PC-3 (cell line): Measurements from ENCODE around the gene ATP6V1E1. TPM values are rescaled to one million over a fixed set of nuclear protein-coding genes. Genes with fewer than 3 reads are reported as not detected.

Experiments used
- ATAC-seq: fragments of 200-7000 bp; cut with Tn5 transposase; 2 replicates; pipeline ENCODE4 v1.9.1; 2020; ENCODE audit warnings: mild to moderate bottlenecking, moderate library complexity
- BruUV-seq: library from RNA; stranded (reverse); fragments of 400-500 nt; replicated peaks from 2 replicates; lab custom pipeline; 2021; lab: Mats Ljungman, UMichigan
- CTCF ChIA-PET: fragments of 300-600 bp; sonication (Branson Sonifier 250); formaldehyde crosslinking; loops from one replicate; lab custom pipeline; 2022; ENCODE audit warnings: antibody characterized with exemption; lab: Charles Lee
- POLR2A ChIA-PET: fragments of 300-600 bp; sonication (Branson Sonifier 250); formaldehyde crosslinking; loops from one replicate; lab custom pipeline; 2022; ENCODE audit warnings: antibody characterized with exemption; ENCODE audit not compliant: unreplicated experiment; lab: Charles Lee
- DNase-seq: peaks from one replicate; pipeline ENCODE4 v3.0.0-alpha.2; 2015
- H2AFZ ChIP-seq: fragments of 300-600 bp; sonication (generic); 2 replicates; pipeline ENCODE4 v1.6.0; 2016; ENCODE audit warnings: antibody characterized with exemption, low read length
- H3F3A ChIP-seq: fragments of 300-600 bp; sonication (generic); one replicate; pipeline ENCODE4 v1.6.0; 2017; ENCODE audit warnings: antibody characterized with exemption, low read length, control low read depth, mild to moderate bottlenecking; ENCODE audit not compliant: unreplicated experiment
- H3K27ac ChIP-seq: fragments of 300-600 bp; sonication (generic); 2 replicates; pipeline ENCODE4 v1.5.1; 2016; ENCODE audit warnings: mild to moderate bottlenecking, low read length
- H3K27me3 ChIP-seq: fragments of 300-600 bp; sonication (generic); 2 replicates; pipeline ENCODE4 v1.6.1; 2016; ENCODE audit warnings: low read length, mixed read lengths
- H3K36me3 ChIP-seq: fragments of 300-600 bp; sonication (generic); 2 replicates; pipeline ENCODE4 v1.6.1; 2016; ENCODE audit warnings: low read depth, mixed run types, low read length, mixed read lengths
- H3K4me1 ChIP-seq: fragments of 300-600 bp; sonication (generic); 2 replicates; pipeline ENCODE4 v1.5.1; 2016; ENCODE audit warnings: low read length; ENCODE audit not compliant: insufficient read depth
- H3K4me2 ChIP-seq: fragments of 300-600 bp; sonication (generic); 2 replicates; pipeline ENCODE4 v1.6.0; 2016; ENCODE audit warnings: low read length
- H3K4me3 ChIP-seq: fragments of 300-600 bp; sonication (generic); 2 replicates; pipeline ENCODE4 v1.5.1; 2016; ENCODE audit warnings: mild to moderate bottlenecking, low read length, mixed read lengths
- H3K79me2 ChIP-seq: fragments of 300-600 bp; sonication (generic); 2 replicates; pipeline ENCODE4 v1.6.1; 2017; ENCODE audit warnings: low read length, mixed read lengths
- H3K9ac ChIP-seq: fragments of 300-600 bp; sonication (generic); 2 replicates; pipeline ENCODE4 v1.6.0; 2016; ENCODE audit warnings: mild to moderate bottlenecking, low read length
- H3K9me2 ChIP-seq: fragments of 300-600 bp; sonication (generic); replicated peaks from 2 replicates; pipeline ENCODE4 v1.6.1; 2016; ENCODE audit warnings: mixed run types, low read length, mixed read lengths
- H3K9me3 ChIP-seq: fragments of 300-600 bp; sonication (generic); 2 replicates; pipeline ENCODE4 v1.6.1; 2016; ENCODE audit warnings: low read length, mixed read lengths
- H4K20me1 ChIP-seq: fragments of 300-600 bp; sonication (generic); 2 replicates; pipeline ENCODE4 v1.6.1; 2016; ENCODE audit warnings: low read length, mixed read lengths
- CTCF ChIP-seq: fragments of 300-600 bp; sonication (generic); conservative IDR thresholded peaks from 2 replicates; pipeline ENCODE4 v1.5.1; 2017; ENCODE audit warnings: antibody characterized with exemption, low read depth, mild to moderate bottlenecking, low read length
- EZH2 ChIP-seq: fragments of 300-600 bp; sonication (generic); IDR thresholded peaks from one replicate; pipeline ENCODE4 v1.6.1; 2017; ENCODE audit warnings: antibody characterized with exemption, mild to moderate bottlenecking, low read length; ENCODE audit not compliant: unreplicated experiment
- EZH2phosphoT487 ChIP-seq: fragments of 300-600 bp; sonication (generic); IDR thresholded peaks from 2 replicates; pipeline ENCODE4 v1.6.1; 2018; ENCODE audit warnings: mild to moderate bottlenecking, antibody characterized with exemption, low read length, borderline replicate concordance
- intact Hi-C: fragments of 100-400 bp; cut with micrococcal nuclease; formaldehyde crosslinking; loops from 2 replicates; pipeline ENCODE4 v1.9.0; 2023
- total RNA-seq: library from RNA; depleted of rRNA; stranded (reverse); fragments of >200 nt; gene quantifications from 2 replicates; pipeline ENCODE4 v1.2.3, GENCODE V29; 2014; rRNA removed

The ATP6V1E1 gene
- total RNA-seq, 1 experiment from 2014 or later, result 89.9 TPM

DNA sequence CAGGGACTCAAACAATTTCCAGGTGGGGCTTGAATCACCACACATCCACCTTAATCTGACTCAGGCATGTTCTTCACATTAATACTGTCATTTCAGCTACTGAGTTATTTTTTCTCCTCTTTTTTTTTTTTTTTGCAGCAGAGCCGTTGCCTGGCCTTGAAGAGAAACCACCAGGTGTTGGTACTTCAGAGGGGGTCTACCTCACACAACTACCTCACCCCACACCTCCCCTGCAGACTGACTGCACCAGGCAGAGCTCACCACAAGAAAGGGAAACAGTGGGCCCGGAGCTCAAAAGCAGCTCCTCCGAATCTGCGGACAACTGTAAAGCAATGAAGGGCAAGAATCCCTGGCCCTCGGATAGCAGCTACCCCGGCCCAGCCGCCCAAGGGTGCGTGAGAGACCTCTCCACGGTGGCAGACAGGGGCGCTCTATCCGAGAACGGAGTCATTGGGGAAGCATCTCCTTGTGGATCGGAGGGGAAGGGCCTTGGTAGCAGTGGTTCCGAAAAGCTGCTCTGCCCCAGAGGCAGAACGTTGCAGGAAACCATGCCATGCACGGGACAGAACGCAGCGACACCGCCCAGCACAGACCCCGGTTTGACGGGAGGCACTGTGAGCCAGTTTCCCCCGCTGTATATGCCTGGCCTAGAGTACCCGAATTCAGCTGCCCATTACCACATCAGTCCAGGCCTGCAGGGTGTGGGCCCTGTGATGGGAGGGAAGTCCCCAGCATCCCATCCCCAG lies 80.4 kb downstream of the ATP6V1E1 start:
- ChIA-PET POLR2A (no interaction called here), CTCF (interaction anchor here (0.8 kb wide), 1 partner anchor 10 kb away, joined by 6 read pairs; no protein-coding TSS in a partner anchor)
- no peak for DNase-seq
- H3K9ac ChIP-seq, result no peak overlapping the region
- H3K4me1 ChIP-seq, result no peaks in the 10 kb centered on the region
- no peak for TF ChIP-seq EZH2
- TF ChIP-seq EZH2phosphoT487, result no peak
- no peak for TF ChIP-seq CTCF
- no peak overlapping the region for H3K4me3 ChIP-seq
- H3K4me2 ChIP-seq, result no peak overlapping the region
- no peaks in the 10 kb centered on the region for H3K27me3 ChIP-seq
- ATAC-seq, result no peak
- no peaks in the 10 kb centered on the region for H3K9me2 ChIP-seq
- H3K36me3 ChIP-seq, result no peaks in the 10 kb centered on the region
- intact Hi-C loops, result no loop called here
- H4K20me1 ChIP-seq, result no peaks in the 10 kb centered on the region
- H3K27ac ChIP-seq, result no peak overlapping the region
- no peaks in the 10 kb centered on the region for H3K9me3 ChIP-seq
- H3K79me2 ChIP-seq, result no peaks in the 10 kb centered on the region
- no peaks in the 10 kb centered on the region for H3F3A ChIP-seq
- H2AFZ ChIP-seq, result no peak overlapping the region
- BruUV-seq, result no TSS peak

DNA sequence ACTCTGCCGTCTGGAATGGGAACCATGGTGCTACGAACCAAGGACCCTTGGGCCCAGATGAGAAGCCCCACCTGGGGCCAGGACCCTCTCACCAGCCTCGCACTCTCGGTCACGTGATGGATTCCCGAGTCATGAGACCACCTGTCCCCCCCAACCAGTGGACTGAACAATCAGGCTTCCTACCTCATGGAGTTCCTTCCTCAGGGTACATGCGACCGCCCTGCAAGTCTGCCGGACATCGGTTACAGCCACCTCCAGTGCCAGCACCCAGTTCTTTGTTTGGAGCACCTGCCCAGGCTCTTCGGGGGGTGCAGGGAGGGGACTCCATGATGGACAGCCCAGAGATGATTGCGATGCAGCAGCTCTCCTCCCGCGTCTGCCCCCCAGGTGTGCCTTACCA lies 86.1 kb downstream of the ATP6V1E1 start:
- no peak for DNase-seq
- ATAC-seq, result no peak
- Histone ChIP-seq H4K20me1 (no peaks in the 10 kb centered on the region), H3K9ac (no peak overlapping the region), H3K9me3 (no peaks in the 10 kb centered on the region), H3K4me1 (no peaks in the 10 kb centered on the region), H3K79me2 (no peaks in the 10 kb centered on the region), H3K9me2 (no peaks in the 10 kb centered on the region), H3K27me3 (no peaks in the 10 kb centered on the region), H3F3A (no peaks in the 10 kb centered on the region), H3K36me3 (no peaks in the 10 kb centered on the region), H3K4me3 (no peak overlapping the region), H3K4me2 (no peak overlapping the region), H2AFZ (no peak overlapping the region), H3K27ac (no peak overlapping the region)
- TF ChIP-seq EZH2phosphoT487, result no peak
- TF ChIP-seq CTCF, result no peak
- no peak for TF ChIP-seq EZH2
- ChIA-PET CTCF (no interaction called here), POLR2A (no interaction called here)
- intact Hi-C loops, result no loop called here
- no TSS peak for BruUV-seq

Other genes with a start within 250 kb of the ATP6V1E1 start
- 0.22 TPM in 1 of 2 replicates, not detected in the other for gene SLC25A18, start 65.3 kb downstream of the ATP6V1E1 start, total RNA-seq
- gene BCL2L13, start 10.0 kb upstream of the ATP6V1E1 start, total RNA-seq, result 31.3 TPM in 2 replicates
- gene BID, start 145.7 kb upstream of the ATP6V1E1 start, total RNA-seq, result 123 and 129 TPM in 2 replicates